HepG2 (cell line): ENCODE results near the gene KMT2E. TPM values are rescaled to one million over a fixed set of nuclear protein-coding genes. Genes with fewer than 3 reads are reported as not detected.
A peak's percentile ranks its signal among the peaks of the same experiment; 100 is the strongest.

Experiments used
- ATAC-seq: fragments of 200-7000 bp; cut with Tn5 transposase; 3 replicates; pipeline ENCODE4 v1.9.1; 2020; ENCODE audit warnings: mild to moderate bottlenecking, moderate library complexity
- BruUV-seq: library from RNA; stranded (reverse); fragments of 400-500 nt; replicated peaks from 2 replicates; lab custom pipeline; 2021; lab: Mats Ljungman, UMichigan
- CTCF ChIA-PET: fragments of 300-600 bp; formaldehyde crosslinking; extraction: SDS; loops from one replicate; lab custom pipeline; 2021; ENCODE audit warnings: low total read pairs, inconsistent platforms, low intra/inter-chr PET ratio; lab: Yijun Ruan, JAX
- POLR2A ChIA-PET: fragments of 350-600 bp; sonication (Branson Sonifier 250); formaldehyde crosslinking; loops from one replicate; lab custom pipeline; 2020; ENCODE audit warnings: antibody characterized with exemption, inconsistent platforms; lab: Yijun Ruan, JAX
- DNase-seq: peaks from one replicate; pipeline ENCODE4 v3.0.0-alpha.2; 2015; ENCODE audit warnings: low spot score
- FAIRE-seq: peaks from 3 replicates; lab custom pipeline; 2011; peaks lifted over from hg19 to GRCh38; lab: Jason Lieb, UNC
- H2AFZ ChIP-seq: one replicate; pipeline ENCODE4 v1.6.1; 2011; ENCODE audit warnings: low read length, inconsistent platforms
- H3K27ac ChIP-seq: fragments of 300-600 bp; 3 replicates; pipeline ENCODE4 v1.8.0; 2011; ENCODE audit warnings: mixed run types, mild to moderate bottlenecking, mixed read lengths, low read length, inconsistent platforms; ENCODE audit not compliant: insufficient read depth; ENCODE audit errors: extremely low read length
- H3K27me3 ChIP-seq, 2 experiments: fragments of 200-600 bp in 1 of 2; 2 replicates in 1 of 2; 3 replicates in 1 of 2; pipeline versions ENCODE4 v1.6.0 to v1.8.0; 2011; ENCODE audit warnings: low read length in 2 of 2, mild to moderate bottlenecking in 2 of 2, moderate library complexity in 2 of 2, inconsistent platforms in 1 of 2; ENCODE audit not compliant: insufficient read depth in 2 of 2, control insufficient read depth in 1 of 2
- H3K36me3 ChIP-seq, 2 experiments: fragments of 200-600 bp in 1 of 2; replicated peaks in 1 of 2; 2 replicates in 1 of 2; 3 replicates in 1 of 2; pipeline versions ENCODE4 v1.5.1 to v1.8.0; 2011; ENCODE audit warnings: low read length in 2 of 2, inconsistent platforms in 1 of 2; ENCODE audit not compliant: insufficient read depth in 2 of 2, control insufficient read depth in 1 of 2
- H3K4me1 ChIP-seq: 2 replicates; pipeline ENCODE4 v1.5.1; 2012; ENCODE audit warnings: low read length, inconsistent platforms; ENCODE audit not compliant: insufficient read depth
- H3K4me2 ChIP-seq: 2 replicates; pipeline ENCODE4 v1.6.0; 2011; ENCODE audit warnings: low read depth, low read length, inconsistent platforms
- H3K4me3 ChIP-seq, 3 experiments: fragments of 200-600 bp in 1 of 3; sonication (generic), shearing (Covaris generic) in 1 of 3; replicated peaks in 1 of 3; 2 replicates each; pipeline ENCODE4 v1.5.1; 2011 to 2016; ENCODE audit warnings: low read length in 3 of 3, inconsistent platforms in 2 of 3, low read depth in 2 of 3, mild to moderate bottlenecking in 2 of 3, control low read depth in 1 of 3, mixed read lengths in 1 of 3; ENCODE audit not compliant: insufficient read depth in 1 of 3
- H3K79me2 ChIP-seq: one replicate; pipeline ENCODE4 v1.6.1; 2011; ENCODE audit warnings: low read length, inconsistent platforms; ENCODE audit not compliant: insufficient read depth
- H3K9ac ChIP-seq: 2 replicates; pipeline ENCODE4 v1.6.0; 2011; ENCODE audit warnings: mild to moderate bottlenecking, low read depth, low read length, inconsistent platforms; ENCODE audit not compliant: insufficient read depth
- H3K9me3 ChIP-seq: 2 replicates; pipeline ENCODE4 v1.5.1; 2012; ENCODE audit warnings: mild to moderate bottlenecking, low read length
- H4K20me1 ChIP-seq: 2 replicates; pipeline ENCODE4 v1.6.0; 2011; ENCODE audit warnings: inconsistent platforms, mild to moderate bottlenecking, low read length, moderate library complexity; ENCODE audit not compliant: insufficient read depth
- AGO2 ChIP-seq: fragments of 200-400 bp; formaldehyde crosslinking; optimal IDR thresholded peaks from 2 replicates; pipeline ENCODE3; 2017; ENCODE audit warnings: mild to moderate bottlenecking, low read depth, low read length, moderate library complexity
- FOXA3 ChIP-seq: IDR thresholded peaks from 2 replicates; pipeline ENCODE4 v1.6.1; 2016; ENCODE audit warnings: missing genetic modification reagents, missing compliant biosample characterization
- HDAC1 ChIP-seq: sonication (generic); formaldehyde crosslinking; IDR thresholded peaks from 2 replicates; pipeline ENCODE4 v1.5.1; 2020; ENCODE audit warnings: mild to moderate bottlenecking, missing genetic modification reagents
- KLF16 ChIP-seq, 2 experiments: sonication (generic) in 1 of 2; formaldehyde crosslinking in 1 of 2; IDR thresholded peaks; 2 replicates each; pipeline versions ENCODE4 v1.6.1 to v1.8.0; 2016 to 2023; ENCODE audit warnings: missing genetic modification reagents in 2 of 2, missing compliant biosample characterization in 1 of 2
- RBFOX2 ChIP-seq: fragments of 200-400 bp; formaldehyde crosslinking; IDR thresholded peaks from 2 replicates; pipeline ENCODE4 v1.6.1; 2017; ENCODE audit warnings: low read depth, mild to moderate bottlenecking, low read length
- RFXANK ChIP-seq: IDR thresholded peaks from 2 replicates; pipeline ENCODE4 v1.6.1; 2016
- ZNF589 ChIP-seq: sonication (generic); formaldehyde crosslinking; conservative IDR thresholded peaks from 2 replicates; pipeline ENCODE4 v1.8.0; 2022; ENCODE audit warnings: mild to moderate bottlenecking, moderate library complexity, missing genetic modification reagents
- ZSCAN21 ChIP-seq: sonication (generic); formaldehyde crosslinking; IDR thresholded peaks from 2 replicates; pipeline ENCODE4 v1.8.0; 2022; ENCODE audit warnings: mild to moderate bottlenecking, missing genetic modification reagents, moderate library complexity, borderline replicate concordance
- WGBS: methylation state at CpG from one replicate; pipeline ENCODE4 v1.1.6; 2017; ENCODE audit warnings: low lambda C conversion rate; 5-methylcytosine and 5-hydroxymethylcytosine counted together
- in situ Hi-C: cut with HindIII; loops from 2 replicates; pipeline ENCODE4 v1.10.0; 2017; ENCODE audit warnings: low pct_unique_long_range_greater_than_20kb; ENCODE audit not compliant: extremely low pct_ligation_motif_present
- intact Hi-C: fragments of 100-400 bp; cut with micrococcal nuclease; formaldehyde crosslinking; loops from one replicate; pipeline ENCODE4 v1.10.0; 2022; ENCODE audit not compliant: unreplicated experiment
- polyA plus RNA-seq, 8 experiments: library from polyadenylated mRNA; depleted of rRNA in 3 of 8; stranded (reverse) in 7 of 8; unstranded in 1 of 8; fragments of >200 nt; fragmentation: Illumina TruSeq in 4 of 8; extraction: Trizol in 4 of 8; gene quantifications; 2 replicates each; pipeline versions ENCODE4 v1.2.1 to v1.2.3, GENCODE V29; 2011 to 2016; ENCODE audit warnings: low read depth in 4 of 8, missing spikeins in 1 of 8, mixed read lengths in 1 of 8; ENCODE audit not compliant: insufficient read depth in 1 of 8
- total RNA-seq, 5 experiments: library from RNA; depleted of rRNA; stranded (reverse); fragments of >200 nt; fragmentation: Illumina TruSeq; extraction: Trizol; gene quantifications; 2 replicates each; pipeline ENCODE4 v1.2.3, GENCODE V29; 2016; ENCODE audit warnings: low read depth in 1 of 5
- TF ChIP-seq, protein P1 (sequence below): sonication (generic); formaldehyde crosslinking; IDR thresholded peaks from 2 replicates; pipeline ENCODE4 v1.4.0; 2020; ENCODE audit warnings: mild to moderate bottlenecking, missing genetic modification reagents
- TF ChIP-seq, protein P2 (sequence below): sonication (generic); formaldehyde crosslinking; IDR thresholded peaks from 2 replicates; pipeline ENCODE4 v1.4.0; 2020; ENCODE audit warnings: missing genetic modification reagents
- TF ChIP-seq, protein P3 (sequence below): sonication (generic); formaldehyde crosslinking; IDR thresholded peaks from 2 replicates; pipeline ENCODE4 v1.4.0; 2020; ENCODE audit warnings: low read depth, mild to moderate bottlenecking, missing genetic modification reagents

Gene KMT2E
- total and polyA plus RNA-seq, 2 of the 13 experiments (the other 11 are each of a cell fraction or from before 2014, with no cell fraction given) = 6.3 to 24.4 TPM

DNA sequence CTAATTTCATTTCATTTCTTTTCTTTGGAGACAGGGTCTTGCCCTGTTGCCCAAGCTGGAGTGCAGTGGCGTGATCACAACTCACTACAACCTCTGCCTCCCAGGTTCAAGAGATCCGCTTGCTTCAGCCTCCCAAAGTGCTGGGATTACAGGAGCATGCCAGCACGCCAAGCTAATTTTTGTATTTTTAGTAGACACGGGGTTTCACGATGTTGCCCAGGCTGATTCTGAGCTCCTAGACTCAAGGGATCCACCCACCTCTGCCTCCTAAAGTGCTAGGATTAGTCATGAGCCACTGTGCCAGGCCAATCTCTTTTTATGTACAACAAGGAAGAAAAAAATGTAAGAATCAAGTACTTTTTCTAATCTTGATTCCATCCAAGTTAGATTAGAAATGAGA is 10.7 kb upstream of the KMT2E start:
- Histone ChIP-seq H3K4me1 (peaks cover 83% of the 10 kb centered on the region), H3K9ac (no peak overlapping the region), H3K27me3 (no peaks in the 10 kb centered on the region), H3K9me3 (no peaks in the 10 kb centered on the region), H2AFZ (no peak overlapping the region), H3K36me3 (peaks cover 5 to 25% of the 10 kb centered on the region in 2 experiments; a peak in 4 of 5 replicates), H3K4me3 (no peak overlapping the region), H3K79me2 (peaks cover 95% of the 10 kb centered on the region), H3K4me2 (no peak overlapping the region), H4K20me1 (peaks cover 99% of the 10 kb centered on the region), H3K27ac (no peak overlapping the region)
- 85% methylated on average over 5 of the region's 5 CpGs for WGBS
- ChIA-PET CTCF (no interaction called here), POLR2A (interaction anchor here (1.4 to 1.6 kb wide), 2 partner anchors 8 to 19 kb away, joined by 5 to 6 read pairs; no protein-coding TSS in a partner anchor)
- no TSS peak for BruUV-seq
- DNase-seq (no peak), ATAC-seq (peak; percentile 7; the same call in 1 of the 3 replicates), FAIRE-seq (no peak)
- intact Hi-C loops = no loop called here
- TF ChIP-seq AGO2 = peak; percentile 37
- TF ChIP-seq, protein P1, sequence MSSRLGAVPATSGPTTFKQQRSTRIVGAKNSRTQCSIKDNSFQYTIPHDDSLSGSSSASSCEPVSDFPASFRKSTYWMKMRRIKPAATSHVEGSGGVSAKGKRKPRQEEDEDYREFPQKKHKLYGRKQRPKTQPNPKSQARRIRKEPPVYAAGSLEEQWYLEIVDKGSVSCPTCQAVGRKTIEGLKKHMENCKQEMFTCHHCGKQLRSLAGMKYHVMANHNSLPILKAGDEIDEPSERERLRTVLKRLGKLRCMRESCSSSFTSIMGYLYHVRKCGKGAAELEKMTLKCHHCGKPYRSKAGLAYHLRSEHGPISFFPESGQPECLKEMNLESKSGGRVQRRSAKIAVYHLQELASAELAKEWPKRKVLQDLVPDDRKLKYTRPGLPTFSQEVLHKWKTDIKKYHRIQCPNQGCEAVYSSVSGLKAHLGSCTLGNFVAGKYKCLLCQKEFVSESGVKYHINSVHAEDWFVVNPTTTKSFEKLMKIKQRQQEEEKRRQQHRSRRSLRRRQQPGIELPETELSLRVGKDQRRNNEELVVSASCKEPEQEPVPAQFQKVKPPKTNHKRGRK (CRISPR knock-in tag) = no peak
- TF ChIP-seq RBFOX2 = peak; percentile 45
- in situ Hi-C loops = no loop called here

DNA sequence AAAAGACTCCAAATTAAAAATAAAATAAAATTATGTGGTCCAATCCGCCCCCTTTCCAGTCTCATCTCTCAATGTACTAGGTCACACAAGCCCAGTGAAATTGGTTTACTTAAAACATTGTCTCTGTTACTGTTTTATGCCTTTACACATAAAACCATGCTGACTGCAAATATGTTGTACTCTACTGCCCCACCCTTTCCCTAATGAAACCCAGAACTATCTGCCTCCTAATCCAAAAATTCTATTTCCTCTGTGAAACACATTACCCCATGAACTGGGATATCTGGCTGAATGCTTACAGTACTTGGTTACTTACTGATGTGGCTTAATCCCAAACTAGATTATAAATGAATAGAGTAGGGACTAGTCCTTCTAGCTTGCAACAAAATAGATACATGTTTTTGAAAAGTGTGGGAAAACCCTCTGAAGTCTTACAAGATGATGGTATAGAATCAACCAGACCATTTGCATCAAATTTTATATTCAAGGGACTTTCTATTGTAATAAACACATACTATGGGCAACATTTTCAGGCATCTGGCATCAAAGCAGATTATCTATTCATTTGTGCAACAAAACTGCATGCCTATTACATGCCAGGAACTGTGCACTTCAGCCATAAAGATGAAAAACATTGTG is 10.0 kb upstream of the KMT2E start:
- no peak overlapping the region for H3K4me3 ChIP-seq
- no peak overlapping the region for H2AFZ ChIP-seq
- FAIRE-seq = no peak
- no peak for ATAC-seq
- no peaks in the 10 kb centered on the region for H3K27me3 ChIP-seq
- no peak for DNase-seq
- no peaks in the 10 kb centered on the region for H3K9me3 ChIP-seq
- 100% methylated on average over 1 of the region's 1 CpG for WGBS
- intact Hi-C loops = no loop called here
- peaks cover 95% of the 10 kb centered on the region for H3K79me2 ChIP-seq
- POLR2A ChIA-PET = interaction anchor here (1.4 to 1.6 kb wide), 2 partner anchors 8 to 20 kb away, joined by 5 to 6 read pairs; no protein-coding TSS in a partner anchor
- peaks cover 99% of the 10 kb centered on the region for H4K20me1 ChIP-seq
- H3K4me1 ChIP-seq = peaks cover 83% of the 10 kb centered on the region
- no peak overlapping the region for H3K9ac ChIP-seq
- CTCF ChIA-PET = no interaction called here
- H3K4me2 ChIP-seq = no peak overlapping the region; the same call in 1 of the 2 replicates
- H3K36me3 ChIP-seq = peaks cover 5 to 28% of the 10 kb centered on the region in 2 experiments; a peak in 4 of 5 replicates
- H3K27ac ChIP-seq = no peak overlapping the region
- in situ Hi-C loops = no loop called here
- no TSS peak for BruUV-seq
- TF ChIP-seq FOXA3 (CRISPR knock-in tag) = no peak
- TF ChIP-seq, protein P2, sequence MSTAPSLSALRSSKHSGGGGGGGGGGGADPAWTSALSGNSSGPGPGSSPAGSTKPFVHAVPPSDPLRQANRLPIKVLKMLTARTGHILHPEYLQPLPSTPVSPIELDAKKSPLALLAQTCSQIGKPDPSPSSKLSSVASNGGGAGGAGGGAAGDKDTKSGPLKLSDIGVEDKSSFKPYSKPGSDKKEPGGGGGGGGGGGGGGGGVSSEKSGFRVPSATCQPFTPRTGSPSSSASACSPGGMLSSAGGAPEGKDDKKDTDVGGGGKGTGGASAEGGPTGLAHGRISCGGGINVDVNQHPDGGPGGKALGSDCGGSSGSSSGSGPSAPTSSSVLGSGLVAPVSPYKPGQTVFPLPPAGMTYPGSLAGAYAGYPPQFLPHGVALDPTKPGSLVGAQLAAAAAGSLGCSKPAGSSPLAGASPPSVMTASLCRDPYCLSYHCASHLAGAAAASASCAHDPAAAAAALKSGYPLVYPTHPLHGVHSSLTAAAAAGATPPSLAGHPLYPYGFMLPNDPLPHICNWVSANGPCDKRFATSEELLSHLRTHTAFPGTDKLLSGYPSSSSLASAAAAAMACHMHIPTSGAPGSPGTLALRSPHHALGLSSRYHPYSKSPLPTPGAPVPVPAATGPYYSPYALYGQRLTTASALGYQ = no peak
- TF ChIP-seq, protein P3, sequence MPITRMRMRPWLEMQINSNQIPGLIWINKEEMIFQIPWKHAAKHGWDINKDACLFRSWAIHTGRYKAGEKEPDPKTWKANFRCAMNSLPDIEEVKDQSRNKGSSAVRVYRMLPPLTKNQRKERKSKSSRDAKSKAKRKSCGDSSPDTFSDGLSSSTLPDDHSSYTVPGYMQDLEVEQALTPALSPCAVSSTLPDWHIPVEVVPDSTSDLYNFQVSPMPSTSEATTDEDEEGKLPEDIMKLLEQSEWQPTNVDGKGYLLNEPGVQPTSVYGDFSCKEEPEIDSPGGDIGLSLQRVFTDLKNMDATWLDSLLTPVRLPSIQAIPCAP = no peak
- TF ChIP-seq ZNF589 = no peak
- no peak for TF ChIP-seq ZSCAN21
- no peak for TF ChIP-seq RFXANK (CRISPR knock-in tag)
- no peak for TF ChIP-seq HDAC1 (CRISPR knock-in tag)
- no peak for TF ChIP-seq KLF16 (CRISPR knock-in tag; IDR thresholded peaks at IDR 0.05)
